Choroid plexus epithelial cell (primary cell): ENCODE measurements around the gene ACACA.

Experiments used
- DNase-seq: peaks from one replicate; pipeline ENCODE4 v3.0.0-alpha.2; 2010; ENCODE audit warnings: low read depth
- H3K4me3 ChIP-seq: 2 replicates; pipeline ENCODE4 v1.5.1; 2011; ENCODE audit warnings: low read depth, mild to moderate bottlenecking, control low read depth, low read length, moderate library complexity
- TF ChIP-seq, protein P1 (sequence below): conservative IDR thresholded peaks from 2 replicates; pipeline ENCODE4 v1.5.1; 2011; ENCODE audit warnings: low read depth, mild to moderate bottlenecking, control low read depth, inconsistent platforms, low read length, moderate library complexity

ACACA gene

DNA sequence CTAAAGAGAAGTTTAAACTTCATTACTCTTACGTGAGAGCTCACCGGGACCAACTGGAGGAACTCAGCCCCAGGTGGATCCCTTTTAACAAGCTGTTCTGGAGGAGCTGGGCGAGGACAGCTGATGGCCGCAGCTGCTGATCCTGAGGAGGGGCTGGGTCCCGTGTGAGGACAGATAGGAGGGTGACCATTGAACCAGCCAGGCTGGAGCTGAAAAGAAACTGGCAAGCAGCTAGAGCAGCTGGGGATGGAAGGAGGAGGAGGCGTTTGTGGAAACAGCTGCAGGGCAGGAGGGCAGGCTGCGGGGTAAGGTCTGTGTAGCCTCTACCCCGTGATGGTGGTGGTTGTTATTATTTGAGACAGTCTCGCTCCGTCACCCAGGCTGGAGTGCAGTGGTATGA, 338.4 kb downstream of the ACACA start:
- peak; percentile 17 for DNase-seq
- H3K4me3 ChIP-seq = no peak overlapping the region
- TF ChIP-seq, protein P1, sequence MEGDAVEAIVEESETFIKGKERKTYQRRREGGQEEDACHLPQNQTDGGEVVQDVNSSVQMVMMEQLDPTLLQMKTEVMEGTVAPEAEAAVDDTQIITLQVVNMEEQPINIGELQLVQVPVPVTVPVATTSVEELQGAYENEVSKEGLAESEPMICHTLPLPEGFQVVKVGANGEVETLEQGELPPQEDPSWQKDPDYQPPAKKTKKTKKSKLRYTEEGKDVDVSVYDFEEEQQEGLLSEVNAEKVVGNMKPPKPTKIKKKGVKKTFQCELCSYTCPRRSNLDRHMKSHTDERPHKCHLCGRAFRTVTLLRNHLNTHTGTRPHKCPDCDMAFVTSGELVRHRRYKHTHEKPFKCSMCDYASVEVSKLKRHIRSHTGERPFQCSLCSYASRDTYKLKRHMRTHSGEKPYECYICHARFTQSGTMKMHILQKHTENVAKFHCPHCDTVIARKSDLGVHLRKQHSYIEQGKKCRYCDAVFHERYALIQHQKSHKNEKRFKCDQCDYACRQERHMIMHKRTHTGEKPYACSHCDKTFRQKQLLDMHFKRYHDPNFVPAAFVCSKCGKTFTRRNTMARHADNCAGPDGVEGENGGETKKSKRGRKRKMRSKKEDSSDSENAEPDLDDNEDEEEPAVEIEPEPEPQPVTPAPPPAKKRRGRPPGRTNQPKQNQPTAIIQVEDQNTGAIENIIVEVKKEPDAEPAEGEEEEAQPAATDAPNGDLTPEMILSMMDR = no peak

DNA sequence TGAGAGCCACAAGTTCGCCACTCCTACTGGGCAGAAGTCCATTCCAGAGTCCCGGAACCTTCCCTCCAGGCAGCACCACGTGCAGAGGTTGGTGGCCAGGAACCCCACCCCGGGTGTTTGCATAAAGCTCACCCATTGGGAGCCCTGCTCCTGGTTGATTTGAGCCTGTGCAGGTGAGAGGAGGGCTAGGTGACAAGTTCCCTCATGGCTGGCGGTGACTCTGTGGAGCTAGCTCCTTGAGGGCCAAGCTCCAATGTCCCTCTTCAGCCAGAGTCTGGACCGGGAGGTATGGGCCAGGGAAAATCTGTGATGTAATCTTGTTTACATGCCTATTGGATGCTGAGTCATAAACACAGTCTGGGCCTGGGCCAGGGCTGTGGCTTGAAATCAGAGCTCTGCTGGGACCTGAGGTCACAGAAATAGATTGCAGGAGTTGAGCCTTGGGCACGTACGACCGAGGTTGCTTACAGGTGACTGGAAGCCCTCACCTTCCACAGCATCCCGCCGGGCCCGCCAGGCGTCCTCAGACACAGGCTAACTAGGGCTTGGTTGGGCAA, 339.0 kb downstream of the ACACA start:
- peak; percentile 76 for DNase-seq
- TF ChIP-seq, protein P1 = no peak
- H3K4me3 ChIP-seq = no peak overlapping the region

DNA sequence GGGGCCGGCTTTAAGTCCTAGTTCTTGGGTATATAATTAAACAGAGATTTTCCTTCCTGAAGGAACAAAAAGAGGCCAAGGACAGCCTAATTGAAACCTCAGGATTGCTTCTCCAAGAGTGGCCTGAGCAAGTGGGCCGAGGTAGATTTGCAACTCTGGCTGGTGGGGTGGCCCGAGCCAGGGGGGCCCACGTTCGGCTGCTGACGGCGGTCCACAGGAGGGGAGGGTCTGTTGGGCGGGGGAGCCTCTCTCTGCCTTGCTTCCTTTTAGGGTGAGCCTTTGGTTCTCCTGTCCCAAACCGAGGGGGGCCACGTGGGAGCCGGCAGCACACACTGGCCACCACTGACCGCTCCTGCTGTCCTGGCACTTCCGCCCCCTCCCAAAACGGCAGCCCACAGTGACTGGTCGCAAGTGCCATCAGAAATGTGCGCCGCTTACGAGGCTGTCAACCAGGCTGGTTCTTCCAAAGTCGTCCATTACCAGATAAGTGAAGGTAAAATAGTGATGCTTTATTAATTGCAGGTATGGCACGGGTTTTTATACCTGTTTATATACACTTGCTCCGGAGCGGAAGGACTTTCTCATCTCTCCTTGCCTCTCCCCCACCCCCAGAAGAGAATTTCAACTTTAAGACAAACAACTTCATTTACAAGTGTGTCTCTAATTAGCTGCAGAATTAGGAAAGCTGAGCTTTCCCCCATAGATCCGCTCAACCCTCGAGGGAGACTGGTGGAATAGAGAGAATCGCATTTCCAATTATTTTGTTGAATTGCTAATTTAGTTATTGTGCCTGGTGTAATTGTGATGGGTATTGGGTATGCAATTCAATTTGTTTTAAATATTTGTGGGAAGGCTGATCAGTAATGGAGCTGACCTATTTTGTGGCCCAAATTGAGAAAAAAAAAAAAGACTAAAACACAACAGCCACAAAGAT, 340.0 kb downstream of the ACACA start:
- TF ChIP-seq, protein P1 = no peak
- DNase-seq = no peak
- no peak overlapping the region for H3K4me3 ChIP-seq

DNA sequence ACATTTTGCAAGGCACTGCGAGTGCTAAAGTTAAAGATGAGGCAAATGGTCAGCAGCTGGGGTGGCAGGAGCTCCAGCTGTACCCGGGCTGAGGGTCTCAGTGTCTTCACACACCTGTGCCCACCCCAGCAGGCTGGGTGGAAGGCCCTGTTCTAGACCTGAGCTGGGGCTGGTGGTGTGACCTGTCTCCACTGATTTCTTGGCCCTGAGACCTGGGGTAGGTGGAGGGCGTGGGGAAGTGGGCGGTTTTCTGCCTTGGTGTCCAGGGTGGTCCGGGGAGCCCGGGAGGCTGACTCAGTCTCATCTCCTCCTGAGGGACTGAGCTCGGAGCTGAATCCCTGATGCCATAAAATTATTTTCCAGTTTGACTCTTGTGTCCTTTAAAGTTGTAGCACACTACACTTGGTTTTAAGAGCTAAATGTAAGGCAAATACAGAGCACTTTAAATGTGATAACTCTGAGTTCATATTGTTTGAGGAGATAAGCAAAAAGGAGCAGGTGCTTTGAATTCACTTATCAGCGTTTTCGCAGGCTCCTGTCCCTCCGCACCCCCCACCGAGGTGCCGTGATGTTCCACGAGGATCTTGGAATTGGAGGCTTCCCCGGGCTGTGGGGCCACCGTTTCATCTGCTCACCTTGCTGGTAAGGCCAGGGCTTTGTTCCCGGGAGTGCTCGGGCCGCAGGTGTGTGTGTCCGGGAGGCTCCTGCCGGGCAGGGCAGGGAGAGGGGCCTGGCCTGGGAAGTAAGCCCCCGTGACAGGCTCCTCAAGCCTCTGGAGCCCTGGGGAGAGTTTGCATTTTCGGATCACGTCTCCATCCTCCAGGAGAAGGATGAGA, 340.9 kb downstream of the ACACA start:
- H3K4me3 ChIP-seq = no peak overlapping the region
- TF ChIP-seq, protein P1 = no peak
- DNase-seq = no peak

DNA sequence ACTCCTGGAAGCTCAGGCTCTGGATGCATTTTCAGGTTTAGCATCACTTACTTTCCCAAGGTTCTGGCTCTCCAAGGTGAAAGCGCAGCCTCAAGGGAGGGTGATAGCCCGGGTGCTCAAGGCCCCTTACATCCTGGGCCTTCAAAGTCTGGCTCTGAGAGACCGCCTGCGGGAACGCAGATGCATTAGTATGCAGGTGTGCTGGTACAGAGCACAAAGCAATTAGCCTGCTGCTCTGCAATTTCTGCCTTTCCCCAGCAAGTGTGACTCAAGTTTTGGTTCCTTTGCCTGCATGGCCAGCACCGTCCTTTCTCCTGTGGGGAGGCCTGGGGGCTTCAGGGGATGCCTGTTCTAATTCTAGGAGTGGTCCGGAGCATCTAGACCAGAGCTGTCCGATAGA, 341.7 kb downstream of the ACACA start:
- no peak for DNase-seq
- TF ChIP-seq, protein P1 = no peak
- no peak overlapping the region for H3K4me3 ChIP-seq

DNA sequence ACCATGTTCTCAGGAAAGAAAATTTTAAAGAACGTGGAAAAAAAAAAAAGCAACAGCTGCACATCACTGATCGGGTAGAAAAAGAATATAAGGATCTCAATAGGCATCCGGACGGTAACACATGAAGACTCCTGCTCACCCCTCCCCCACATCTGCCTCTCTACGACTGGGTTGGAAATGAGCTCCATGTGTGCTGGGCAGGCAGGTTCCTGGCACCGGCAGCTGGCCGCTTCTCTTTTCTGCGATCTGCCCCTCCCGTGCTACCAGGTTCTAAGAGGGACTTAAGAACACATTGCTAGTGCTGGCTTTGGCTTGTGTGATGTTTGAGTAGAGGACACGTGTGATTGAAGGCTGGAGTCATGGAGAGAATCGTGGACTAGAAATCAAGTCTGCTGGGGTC, 342.4 kb downstream of the ACACA start:
- DNase-seq = no peak
- no peak overlapping the region for H3K4me3 ChIP-seq
- TF ChIP-seq, protein P1 = no peak
